HG02884 (cell line): ENCODE data around the gene KRTAP5-3.

ENCODE experiments used
- ATAC-seq: cut with Tn5 transposase; IDR thresholded peaks from one replicate; pipeline ENCODE4 v1.9.1; 2021; ENCODE audit warnings: mild to moderate bottlenecking, moderate library complexity; ENCODE audit not compliant: unreplicated experiment

Gene KRTAP5-3

DNA sequence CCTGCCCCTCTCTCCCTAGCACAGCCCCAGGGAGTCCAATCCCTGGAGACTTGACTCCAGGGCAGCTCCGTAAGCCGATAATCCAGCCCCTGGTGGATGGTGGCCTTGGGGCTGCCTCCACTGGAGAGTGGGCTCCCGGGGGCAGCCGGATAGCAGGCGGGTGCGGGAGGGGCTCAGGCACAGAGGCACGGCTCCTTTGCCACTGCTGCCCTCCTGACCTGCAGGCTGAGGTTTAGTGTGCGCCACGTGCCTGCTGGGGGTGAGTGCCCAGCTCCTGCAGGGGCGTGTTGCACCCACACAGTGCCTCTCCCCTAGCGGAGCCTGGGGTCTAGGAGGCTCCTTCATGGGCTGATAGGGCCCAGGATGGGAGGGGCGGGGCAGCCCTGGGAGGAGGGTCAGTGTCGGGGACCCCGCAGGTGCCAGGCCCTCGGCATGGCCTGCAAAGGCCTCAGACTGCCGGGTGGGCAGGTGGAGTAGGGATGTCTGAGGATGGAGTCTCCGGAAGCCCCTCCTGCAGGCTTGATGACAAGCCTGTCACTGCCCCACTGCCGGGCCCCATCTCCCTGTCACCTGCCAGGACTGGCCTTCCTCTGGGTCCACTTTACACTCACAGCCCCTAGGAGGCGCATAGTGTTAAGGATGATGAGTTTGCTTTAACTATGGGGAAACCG is 41.7 kb downstream of the KRTAP5-3 start:
- ATAC-seq = no peak

DNA sequence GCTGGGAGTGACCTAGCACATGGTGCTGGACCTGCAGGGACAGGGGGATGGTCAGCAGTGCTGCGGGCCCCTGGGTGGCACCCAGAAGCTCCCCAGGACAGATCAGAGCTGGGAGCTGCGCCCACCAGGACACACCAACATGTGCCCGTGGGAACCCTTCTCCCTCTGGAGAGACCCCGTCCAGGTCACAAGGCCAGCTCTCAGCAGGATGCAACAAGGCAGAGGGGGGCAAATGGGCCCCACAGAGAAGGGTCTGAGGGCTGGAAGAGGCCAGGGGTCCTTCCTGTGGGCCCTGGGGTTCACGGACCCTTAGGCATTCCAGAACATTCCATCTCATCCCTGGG is 42.4 kb downstream of the KRTAP5-3 start:
- no peak for ATAC-seq

DNA sequence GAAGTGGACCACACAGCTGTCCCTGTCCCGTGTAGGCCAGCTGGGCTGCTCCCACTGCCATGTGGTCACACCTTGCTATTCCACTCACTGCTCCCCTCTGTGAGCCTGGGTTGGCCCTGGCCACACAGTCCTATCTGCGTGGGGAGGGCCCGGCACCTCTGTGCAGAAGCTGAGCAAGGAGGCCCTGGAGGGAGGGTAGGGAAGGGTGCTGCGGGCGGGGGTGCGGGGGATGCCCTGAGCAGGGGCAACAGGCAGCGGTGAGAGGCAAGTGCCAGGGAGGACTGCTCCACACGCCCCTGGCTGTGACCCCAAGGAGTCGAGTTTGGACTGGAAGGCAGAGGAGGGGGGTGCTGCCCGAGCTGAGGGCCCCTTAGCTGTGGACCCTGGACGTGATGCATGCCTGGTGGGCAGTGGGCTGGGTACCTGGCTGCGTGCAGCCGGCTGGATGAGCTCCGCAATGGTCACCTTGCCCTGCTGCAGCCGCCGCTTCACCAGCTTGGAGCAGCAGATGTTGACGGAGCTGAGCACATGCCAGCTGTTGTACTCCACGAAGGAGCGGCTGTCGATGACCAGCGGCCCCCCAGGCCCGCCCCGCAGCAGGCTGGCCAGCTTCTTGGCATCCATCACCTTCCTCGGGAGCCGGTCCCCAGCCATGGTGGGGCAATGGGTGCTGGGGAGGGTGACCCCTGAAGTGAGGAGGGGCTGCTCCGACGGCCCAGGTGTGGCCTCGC is 42.9 kb downstream of the KRTAP5-3 start:
- no peak for ATAC-seq

DNA sequence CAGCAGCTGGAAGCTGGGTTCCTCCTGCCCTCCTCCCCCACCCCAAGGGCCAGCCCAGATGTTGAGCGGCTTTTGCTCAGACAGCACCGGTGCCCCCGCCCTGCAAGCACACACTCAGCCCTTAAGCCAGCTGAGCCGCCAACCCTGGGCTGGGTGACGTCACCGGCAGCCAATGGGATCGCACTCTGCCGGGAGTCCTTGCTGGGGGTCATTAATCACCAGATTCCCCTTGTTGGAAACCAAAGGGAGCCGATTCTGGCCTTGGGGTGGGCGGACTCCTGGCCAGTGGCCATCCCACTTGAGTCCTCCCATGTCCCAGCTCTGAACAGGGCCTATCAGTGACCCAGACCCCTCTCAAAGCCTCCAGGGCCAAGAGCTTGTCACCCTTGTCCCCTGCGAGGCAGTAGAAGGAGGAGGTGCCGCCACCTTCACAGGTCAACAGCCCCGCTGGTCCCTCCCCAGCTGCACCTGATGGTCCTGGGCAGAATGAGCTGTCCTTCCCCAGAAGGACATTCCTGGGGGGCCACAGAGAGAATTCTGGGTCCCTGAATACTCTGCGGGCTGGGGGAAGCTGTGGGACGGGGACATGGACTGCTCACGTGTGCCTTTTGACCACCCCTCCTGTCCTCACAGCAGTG is 43.6 kb downstream of the KRTAP5-3 start:
- no peak for ATAC-seq

DNA sequence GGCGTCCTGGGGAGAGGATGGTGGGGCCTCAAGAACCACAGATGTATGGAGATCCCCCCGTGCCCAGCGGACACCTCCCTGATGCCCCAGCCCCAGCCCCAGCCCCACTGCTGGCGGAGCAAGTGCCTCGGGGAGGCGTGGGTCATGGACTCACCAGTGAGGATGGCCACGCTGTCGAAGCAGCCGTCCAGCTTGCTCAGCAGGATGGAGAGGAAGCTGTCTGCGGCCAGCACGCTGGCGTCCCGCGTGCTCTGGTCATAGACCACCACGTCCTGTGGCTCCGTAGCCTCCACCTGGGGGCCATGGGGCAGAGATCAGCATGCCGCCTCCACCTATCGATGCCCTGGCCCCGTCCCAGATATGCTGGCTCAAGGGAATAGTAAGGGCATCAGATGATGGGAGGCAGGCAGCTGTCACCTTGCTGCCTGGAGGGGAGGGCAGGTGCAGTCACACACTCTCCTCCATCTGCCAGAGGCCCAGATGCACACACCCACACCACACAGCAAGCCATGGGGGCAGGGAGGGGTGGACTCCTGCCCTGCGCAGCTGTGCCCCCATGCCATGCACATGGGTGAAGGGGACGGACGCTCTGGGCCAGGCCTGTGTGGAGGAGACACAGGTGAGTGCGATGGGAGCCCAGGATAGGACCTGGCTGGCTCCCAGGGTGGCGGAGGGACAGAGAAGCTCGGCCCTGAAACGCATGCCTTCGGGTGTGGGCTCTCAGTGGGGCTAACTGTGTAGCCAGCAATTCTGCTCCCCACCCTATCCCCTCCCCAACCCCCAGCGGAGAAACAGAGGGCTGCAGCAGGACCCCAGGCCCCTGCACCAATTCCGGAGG is 44.3 kb downstream of the KRTAP5-3 start:
- ATAC-seq = no peak

DNA sequence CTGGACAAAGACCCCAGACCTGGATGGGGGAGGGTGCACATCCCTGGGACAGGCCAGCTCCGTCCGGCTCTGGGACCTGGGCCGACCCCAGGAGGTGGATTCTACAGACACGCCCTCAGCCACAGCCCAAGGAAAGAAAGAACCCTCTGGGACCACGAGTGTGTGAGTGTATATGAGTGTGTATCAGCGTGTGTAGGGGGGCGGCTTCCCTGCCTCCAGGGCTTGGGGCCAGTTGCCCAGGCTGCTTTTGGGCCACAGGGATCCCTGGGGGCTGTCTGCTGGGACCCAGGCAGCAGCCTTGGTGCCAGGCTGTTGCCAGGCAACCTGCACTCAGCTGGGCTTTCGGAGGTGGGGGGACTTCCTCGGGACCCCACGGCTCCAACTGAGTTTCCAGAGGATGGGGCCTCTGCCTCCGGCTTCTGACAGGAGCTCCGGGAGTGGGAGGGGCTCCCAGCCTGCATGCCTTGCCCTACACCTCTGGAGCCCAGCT is 45.1 kb downstream of the KRTAP5-3 start:
- no peak for ATAC-seq

DNA sequence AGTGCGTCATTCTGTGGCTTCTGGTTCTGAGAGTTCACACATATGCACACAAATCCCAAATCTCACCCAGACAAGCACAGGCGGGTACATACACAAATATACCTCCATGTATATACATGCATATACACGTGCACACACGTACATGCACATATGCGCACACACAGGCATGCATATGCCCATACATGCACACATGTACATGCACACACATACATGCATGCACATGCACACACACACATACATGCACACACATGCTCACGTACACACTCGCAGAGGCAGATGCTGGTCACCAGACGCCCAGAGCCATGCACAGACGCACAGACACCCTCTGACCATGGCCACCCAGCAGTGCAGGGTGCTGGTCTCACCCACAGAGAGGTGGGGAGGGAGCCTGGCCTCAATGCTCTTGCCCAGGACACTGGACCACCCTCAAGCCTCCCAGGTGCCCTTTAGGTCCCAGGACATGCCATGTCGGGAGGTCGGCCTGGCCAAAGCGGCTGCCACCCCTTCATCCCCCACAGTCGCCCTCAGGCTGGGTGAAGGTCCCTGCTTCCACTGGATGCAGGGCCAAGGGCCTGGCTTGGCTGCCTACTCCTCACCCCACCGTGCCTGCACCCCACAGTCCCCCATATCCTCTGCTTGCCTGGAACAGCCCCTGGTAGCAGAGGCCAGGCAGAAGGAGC is 45.7 kb downstream of the KRTAP5-3 start:
- no peak for ATAC-seq

DNA sequence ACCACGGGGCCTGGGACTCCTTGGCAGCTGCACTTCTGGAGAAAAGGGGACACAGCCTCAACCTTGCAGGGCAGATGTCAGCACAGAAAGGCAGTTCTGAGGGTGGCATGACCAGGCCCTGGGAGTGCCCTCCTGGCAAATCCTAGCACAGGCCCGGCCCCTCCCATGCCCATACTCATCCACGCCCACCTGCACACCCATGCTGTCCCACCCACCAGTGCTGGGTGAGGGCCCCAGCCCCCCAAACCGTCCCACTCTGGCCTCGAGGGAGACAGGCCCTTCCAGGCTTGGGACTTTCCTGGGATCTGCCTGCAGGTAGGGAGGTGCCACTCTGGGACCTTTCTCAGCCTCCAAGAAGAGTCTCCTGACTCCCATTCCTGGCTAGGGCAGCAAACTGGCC is 46.3 kb downstream of the KRTAP5-3 start:
- no peak for ATAC-seq

DNA sequence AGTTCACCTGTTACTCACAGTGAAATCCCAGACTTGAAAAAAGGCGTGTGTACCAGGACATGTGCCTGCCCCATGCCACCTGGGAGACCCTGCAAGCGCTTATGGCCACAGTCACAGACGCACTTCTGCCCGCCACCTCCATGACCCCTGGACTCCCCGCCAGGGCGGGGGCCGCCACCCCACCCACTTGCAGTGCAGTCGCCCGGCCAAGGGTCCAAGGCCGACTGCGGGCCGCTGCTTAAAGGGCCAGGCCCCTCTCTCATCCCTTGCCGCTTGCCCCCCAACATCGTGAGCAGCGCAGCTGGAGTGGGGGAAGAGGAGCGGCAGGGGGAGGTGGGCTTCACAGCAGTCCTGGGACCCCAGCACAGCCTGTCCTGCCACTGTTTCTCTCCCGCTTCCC is 47.0 kb downstream of the KRTAP5-3 start:
- no peak for ATAC-seq

DNA sequence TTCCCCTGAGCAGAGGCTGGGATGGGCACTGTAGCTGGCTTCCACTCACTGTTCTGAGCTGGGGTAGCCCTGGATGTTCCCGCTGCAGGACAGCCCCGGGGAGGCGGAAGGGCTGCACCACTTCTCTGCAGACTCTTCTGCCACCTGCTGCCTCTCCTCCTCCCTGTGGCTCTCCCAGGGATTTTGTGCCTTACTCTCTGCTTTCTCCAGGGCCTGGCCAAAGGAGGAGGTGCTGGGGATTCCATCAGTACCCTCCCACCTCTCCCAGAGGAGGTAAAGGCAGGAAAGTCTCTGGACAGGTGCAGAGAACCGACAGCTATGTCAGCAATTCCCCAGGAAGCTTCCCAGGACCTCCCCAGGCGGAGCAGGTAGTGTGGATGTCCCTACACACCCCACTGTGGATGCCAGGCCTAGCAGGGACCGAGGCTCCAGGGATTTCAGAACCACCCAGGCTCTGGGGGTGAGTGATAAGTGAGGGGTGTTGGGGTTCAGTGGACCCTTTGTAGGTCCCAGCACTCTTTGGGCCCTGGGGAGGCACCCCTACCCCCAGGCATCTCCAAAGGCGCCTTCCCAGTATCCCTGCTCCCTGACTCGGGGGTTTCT is 47.5 kb downstream of the KRTAP5-3 start:
- ATAC-seq = no peak

DNA sequence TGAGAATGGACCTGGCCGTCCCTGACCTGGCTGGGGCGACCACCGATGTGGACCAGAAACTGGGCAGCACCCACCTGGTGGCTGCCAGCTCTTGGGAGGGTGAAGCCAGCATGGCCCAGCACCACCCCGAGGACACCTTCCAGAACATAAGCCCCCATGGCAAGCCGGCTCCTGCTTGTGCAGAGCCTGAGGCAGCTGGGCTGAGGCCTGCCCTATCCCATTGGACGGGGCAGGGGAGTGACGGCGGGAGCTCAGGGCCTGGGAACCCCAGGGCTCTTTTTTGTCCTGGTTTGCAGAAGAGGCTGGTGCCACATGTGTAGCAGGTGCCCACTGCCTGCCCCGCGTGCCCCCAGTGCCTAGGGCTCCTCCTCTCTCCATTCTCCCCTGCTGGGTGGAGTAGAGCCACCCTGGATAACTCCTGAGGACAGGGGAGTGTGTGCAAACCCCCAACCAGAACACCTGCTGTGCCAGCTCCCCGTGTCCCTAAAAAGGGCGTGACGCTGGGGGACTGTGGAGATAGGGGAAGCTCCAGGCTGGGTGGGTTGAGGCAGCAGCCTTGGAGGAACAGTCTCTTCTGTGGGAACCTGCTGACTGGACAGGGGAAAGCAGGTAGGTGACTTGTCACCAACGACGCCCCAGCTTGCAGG is 48.1 kb downstream of the KRTAP5-3 start:
- no peak for ATAC-seq

DNA sequence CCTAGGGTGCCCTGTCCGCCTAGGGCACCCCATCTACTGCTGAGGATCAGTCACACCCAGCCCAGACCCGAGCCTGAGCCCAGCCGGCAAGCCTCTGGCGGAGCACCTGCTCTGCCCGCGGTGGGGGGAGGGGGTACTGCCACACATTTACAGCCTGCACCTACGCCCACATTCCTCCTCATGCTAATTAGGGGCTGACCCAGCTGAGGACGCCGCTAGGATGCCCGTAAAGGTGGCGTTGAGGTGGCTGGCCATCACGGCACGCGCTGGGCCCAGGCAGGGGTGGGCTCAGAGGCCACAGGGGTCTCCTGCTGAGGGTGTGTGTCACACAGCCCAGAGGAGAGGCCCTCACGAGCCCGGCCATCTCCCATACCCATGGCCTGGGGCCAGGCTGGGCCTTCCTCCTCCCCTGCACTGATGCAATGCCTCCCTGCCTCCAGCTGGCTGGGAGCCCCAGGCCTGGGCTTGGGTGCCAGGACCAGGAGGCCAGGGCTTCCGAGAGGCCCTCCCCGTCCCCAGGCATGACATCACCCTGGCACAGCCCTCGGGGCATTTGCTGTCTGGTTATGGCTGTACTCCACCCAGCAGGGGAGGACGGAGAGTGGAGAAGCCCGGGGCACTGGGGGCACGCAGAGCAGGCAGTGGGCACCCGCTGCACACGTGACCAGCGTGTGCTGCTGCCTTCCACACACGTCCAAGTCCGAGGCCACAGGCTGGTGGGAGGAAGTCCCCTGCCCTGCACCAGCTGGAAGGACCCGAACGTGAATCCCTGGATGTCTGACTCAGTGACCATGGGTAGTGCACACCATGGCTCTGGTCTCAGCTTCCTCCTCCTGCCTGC is 48.9 kb downstream of the KRTAP5-3 start:
- ATAC-seq = no peak

DNA sequence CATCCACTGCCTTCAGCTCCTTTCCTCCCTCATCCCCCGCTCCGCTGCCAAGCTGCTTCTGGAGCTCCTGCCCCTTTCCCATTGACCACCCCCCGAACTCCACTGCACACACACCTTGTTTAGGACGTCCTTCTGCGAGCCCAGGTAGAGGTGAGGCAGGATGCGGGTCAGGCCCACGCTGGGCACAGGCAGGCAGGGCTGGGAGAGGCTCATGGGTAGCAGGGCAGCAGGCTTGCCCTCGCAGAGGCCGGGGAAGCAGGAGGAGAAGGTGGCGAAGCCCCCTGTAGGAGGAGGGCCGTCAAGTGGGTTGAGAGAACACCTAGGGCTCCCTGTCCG is 49.5 kb downstream of the KRTAP5-3 start:
- no peak for ATAC-seq

DNA sequence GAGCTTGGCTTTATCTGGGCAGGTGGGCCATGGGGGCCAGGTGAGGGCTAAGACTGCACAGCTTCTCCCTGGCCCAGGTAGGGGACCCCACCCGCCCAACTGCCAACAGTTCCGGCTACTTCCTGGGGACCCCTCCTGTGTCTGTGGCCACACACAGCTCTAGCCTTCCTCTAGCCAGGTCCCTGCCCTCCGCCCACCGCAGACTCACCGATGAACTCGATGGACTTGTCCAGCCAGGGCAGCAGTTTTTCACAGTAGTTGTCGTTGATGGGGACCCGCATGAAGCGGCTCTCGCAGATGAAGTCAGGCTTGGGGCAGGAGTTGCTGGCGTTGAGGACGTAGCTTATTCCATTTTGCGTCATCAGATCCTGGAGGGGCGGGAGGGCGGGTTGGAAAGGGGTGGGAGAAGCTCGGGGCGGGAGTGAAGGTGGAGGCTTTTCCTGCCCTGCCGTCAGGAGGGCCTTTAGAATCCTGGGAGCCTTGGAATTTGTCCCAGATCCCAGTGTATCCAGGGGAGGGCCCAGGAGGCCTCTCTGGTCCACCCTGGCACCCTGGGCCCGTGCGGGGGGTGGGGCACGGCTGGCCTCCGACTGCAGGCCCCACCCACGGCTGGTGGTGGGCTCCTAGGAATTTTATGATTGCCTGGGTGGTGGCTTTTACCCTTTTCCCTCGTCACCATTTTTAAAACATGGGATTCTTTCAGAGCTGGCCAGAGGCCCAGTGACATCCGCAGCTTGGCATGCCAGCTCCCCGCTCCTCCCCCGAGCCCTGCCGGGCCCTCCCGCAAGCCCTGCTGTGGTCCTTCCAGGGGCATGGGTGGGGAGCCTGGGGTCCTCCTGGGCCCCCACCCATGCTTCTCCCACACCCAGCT is 50.1 kb downstream of the KRTAP5-3 start:
- ATAC-seq = no peak
